ENCODE measurements around the gene MBD4. TPM values are rescaled to one million over a fixed set of nuclear protein-coding genes. Genes with fewer than 3 reads are reported as not detected.

Gene MBD4
- total RNA-seq, 1 experiment from 2014 or later: 40.1 TPM

DNA sequence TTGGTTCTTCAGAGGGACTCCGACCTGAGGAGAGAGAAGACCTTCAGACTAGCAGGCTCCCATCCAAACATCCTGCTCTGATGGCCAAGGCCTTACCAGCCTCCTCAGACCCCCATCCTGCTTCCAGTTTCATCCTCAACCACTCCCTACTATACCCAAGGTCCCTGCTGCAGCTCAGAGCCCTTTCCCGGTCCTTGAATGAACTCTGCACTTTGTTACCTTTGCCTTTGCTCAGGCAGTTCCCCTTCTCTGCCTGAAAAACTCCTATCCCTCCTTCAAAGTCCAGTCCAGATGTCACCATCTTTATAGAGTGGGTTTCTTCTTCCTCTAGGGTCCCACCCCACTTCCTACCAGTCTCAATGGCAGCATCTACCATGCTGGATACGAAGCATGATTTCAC lies 24.4 kb downstream of the MBD4 start:
- TF ChIP-seq, protein P1, sequence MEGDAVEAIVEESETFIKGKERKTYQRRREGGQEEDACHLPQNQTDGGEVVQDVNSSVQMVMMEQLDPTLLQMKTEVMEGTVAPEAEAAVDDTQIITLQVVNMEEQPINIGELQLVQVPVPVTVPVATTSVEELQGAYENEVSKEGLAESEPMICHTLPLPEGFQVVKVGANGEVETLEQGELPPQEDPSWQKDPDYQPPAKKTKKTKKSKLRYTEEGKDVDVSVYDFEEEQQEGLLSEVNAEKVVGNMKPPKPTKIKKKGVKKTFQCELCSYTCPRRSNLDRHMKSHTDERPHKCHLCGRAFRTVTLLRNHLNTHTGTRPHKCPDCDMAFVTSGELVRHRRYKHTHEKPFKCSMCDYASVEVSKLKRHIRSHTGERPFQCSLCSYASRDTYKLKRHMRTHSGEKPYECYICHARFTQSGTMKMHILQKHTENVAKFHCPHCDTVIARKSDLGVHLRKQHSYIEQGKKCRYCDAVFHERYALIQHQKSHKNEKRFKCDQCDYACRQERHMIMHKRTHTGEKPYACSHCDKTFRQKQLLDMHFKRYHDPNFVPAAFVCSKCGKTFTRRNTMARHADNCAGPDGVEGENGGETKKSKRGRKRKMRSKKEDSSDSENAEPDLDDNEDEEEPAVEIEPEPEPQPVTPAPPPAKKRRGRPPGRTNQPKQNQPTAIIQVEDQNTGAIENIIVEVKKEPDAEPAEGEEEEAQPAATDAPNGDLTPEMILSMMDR (conservative IDR thresholded peaks at IDR 0.05): no peak
- Histone ChIP-seq H2BK15ac (ENCODE audit: low read depth, low read length) (no peak overlapping the region), H3K79me1 (ENCODE audit: insufficient read depth, low read depth, low read length, poor library complexity, severe bottlenecking) (no peaks in the 10 kb centered on the region), H4K5ac (ENCODE audit: insufficient read length, low read depth, low read length) (no peak overlapping the region), H2AFZ (ENCODE audit: low read length) (no peak overlapping the region), H3K18ac (ENCODE audit: insufficient read length, low read depth, low read length) (no peak overlapping the region), H3K27me3 (ENCODE audit: insufficient read depth, low read length) (peaks cover 3% of the 10 kb centered on the region; the same call in 1 of the 2 replicates), H3K4ac (ENCODE audit: low read depth, low read length) (no peak overlapping the region), H3K9ac (ENCODE audit: extremely low read depth, insufficient read length, low read length) (no peak overlapping the region), H3K23me2 (ENCODE audit: insufficient read length, low read depth, low read length, poor library complexity, severe bottlenecking) (no peaks in the 10 kb centered on the region), H3K14ac (ENCODE audit: insufficient read depth, low read length) (no peak overlapping the region), H2BK20ac (ENCODE audit: low read depth, low read length, poor library complexity, severe bottlenecking) (no peak overlapping the region), H3K79me2 (ENCODE audit: insufficient read depth, low read length) (no peaks in the 10 kb centered on the region), H3K23ac (ENCODE audit: insufficient read length, low read depth, low read length) (no peak overlapping the region), H3K4me1 (ENCODE audit: insufficient read depth, low read length) (no peaks in the 10 kb centered on the region), H2BK12ac (ENCODE audit: insufficient read length, low read depth, low read length) (no peak overlapping the region), H3K9me3 (ENCODE audit: control insufficient read depth, low read depth, low read length) (no peaks in the 10 kb centered on the region), H3K27ac (ENCODE audit: insufficient read length, low read depth, low read length) (no peak overlapping the region), H3K56ac (ENCODE audit: insufficient read length, low read depth, low read length) (no peak overlapping the region), H2AK5ac (ENCODE audit: insufficient read length, low read length) (no peak overlapping the region), H4K8ac (replicated peaks; ENCODE audit: insufficient read length, low read depth, low read length) (no peak overlapping the region), H2BK5ac (ENCODE audit: insufficient read length, low read length) (no peak overlapping the region), H3T11ph (ENCODE audit: low read length) (no peak overlapping the region), H2BK120ac (ENCODE audit: low read depth, low read length, poor library complexity, severe bottlenecking) (no peak overlapping the region), H4K20me1 (ENCODE audit: control insufficient read depth, insufficient read depth, insufficient read length) (no peaks in the 10 kb centered on the region), H3K4me2 (ENCODE audit: insufficient read depth, insufficient read length, low read length) (no peak overlapping the region), H4K91ac (ENCODE audit: insufficient read length, low read depth, low read length) (no peak overlapping the region)
- Mint-ChIP-seq H3K27ac (no peak overlapping the region), H3K36me3 (ENCODE audit: insufficient read depth in 1 of 3, low read depth in 3 of 3) (no peaks in the 10 kb centered on the region), H3K27me3 (ENCODE audit: low read depth) (peaks cover 60% of the 10 kb centered on the region), H3K4me3 (no peak overlapping the region; a peak in 1 of 5 replicates), H3K4me1 (peaks cover 12 to 16% of the 10 kb centered on the region in 2 experiments; a peak in 3 of 4 replicates), H3K9me3 (no peaks in the 10 kb centered on the region)
- no peak for DNase-seq
- no CpG with 5 or more reads among the region's 3 CpGs for WGBS (ENCODE audit: extremely low coverage, insufficient read length, low lambda C conversion rate)

Measured in H9 (cell line).